Neural cell (in vitro differentiated cells): ENCODE data around the gene ARFGEF3. TPM values are rescaled to one million over a fixed set of nuclear protein-coding genes. Genes with fewer than 3 reads are reported as not detected.

Experiments
- H2AFZ ChIP-seq: fragments of 200-600, 300-800 bp; sonication (generic), shearing (Covaris generic); 2 replicates; pipeline ENCODE4 v1.6.0; 2014; ENCODE audit warnings: low read depth, mild to moderate bottlenecking, antibody characterized with exemption, low read length, moderate library complexity
- H3F3A ChIP-seq: fragments of 200-600 bp; shearing (Covaris generic); 2 replicates; pipeline ENCODE4 v1.6.1; 2016; ENCODE audit warnings: mild to moderate bottlenecking, moderate library complexity, mixed read lengths, antibody characterized with exemption, low read length; ENCODE audit not compliant: insufficient read depth, poor library complexity, severe bottlenecking
- H3K27ac ChIP-seq: fragments of 200-600, 300-800 bp; sonication (generic), shearing (Covaris generic); 2 replicates; pipeline ENCODE4 v1.5.1; 2014; ENCODE audit warnings: mild to moderate bottlenecking, low read length, moderate library complexity
- H3K27me3 ChIP-seq: fragments of 300-800, 200-600 bp; sonication (generic), shearing (Covaris generic); 2 replicates; pipeline ENCODE4 v1.6.0; 2014; ENCODE audit warnings: mild to moderate bottlenecking, low read depth, low read length, moderate library complexity; ENCODE audit not compliant: insufficient read depth
- H3K36me3 ChIP-seq: fragments of 300-800, 200-600 bp; sonication (generic), shearing (Covaris generic); 2 replicates; pipeline ENCODE4 v1.5.1; 2014; ENCODE audit warnings: mild to moderate bottlenecking, antibody characterized with exemption, low read length, moderate library complexity; ENCODE audit not compliant: insufficient read depth
- H3K4me2 ChIP-seq: fragments of 300-800, 200-600 bp; sonication (generic), shearing (Covaris generic); 2 replicates; pipeline ENCODE4 v1.6.0; 2014; ENCODE audit warnings: mild to moderate bottlenecking, low read length
- H3K4me3 ChIP-seq: fragments of 300-800, 200-600 bp; sonication (generic), shearing (Covaris generic); 2 replicates; pipeline ENCODE4 v1.5.1; 2014; ENCODE audit warnings: mild to moderate bottlenecking, low read length, moderate library complexity
- H3K79me2 ChIP-seq: fragments of 200-600 bp; shearing (Covaris generic); replicated peaks from 2 replicates; pipeline ENCODE4 v1.6.0; 2014; ENCODE audit warnings: mild to moderate bottlenecking, low read length, moderate library complexity; ENCODE audit not compliant: insufficient read depth
- H3K9ac ChIP-seq: fragments of 300-800, 200-600 bp; sonication (generic), shearing (Covaris generic); 2 replicates; pipeline ENCODE4 v1.6.1; 2016; ENCODE audit warnings: mild to moderate bottlenecking, low read length, mixed read lengths
- H3K9me2 ChIP-seq: fragments of 200-600 bp; shearing (Covaris generic); 2 replicates; pipeline ENCODE4 v1.6.1; 2016; ENCODE audit warnings: mild to moderate bottlenecking, low read length, mixed read lengths; ENCODE audit not compliant: insufficient read depth
- H3K9me3 ChIP-seq: fragments of 200-600, 300-800 bp; sonication (generic), shearing (Covaris generic); 2 replicates; pipeline ENCODE4 v1.6.1; 2016; ENCODE audit warnings: mild to moderate bottlenecking, mixed run types, low read length, moderate library complexity, mixed read lengths
- H4K20me1 ChIP-seq: fragments of 200-600 bp; shearing (Covaris generic); 2 replicates; pipeline ENCODE4 v1.6.1; 2016; ENCODE audit warnings: mild to moderate bottlenecking, mixed run types; ENCODE audit not compliant: insufficient read depth
- CTCF ChIP-seq: fragments of 450-650 bp; IDR thresholded peaks from 2 replicates; pipeline ENCODE4 v1.5.1; 2014; ENCODE audit warnings: antibody characterized with exemption, mild to moderate bottlenecking, moderate library complexity; ENCODE audit not compliant: poor library complexity, severe bottlenecking
- EP300 ChIP-seq: fragments of 450-650 bp; conservative IDR thresholded peaks from 2 replicates; pipeline ENCODE4 v1.6.1; 2014; ENCODE audit warnings: antibody characterized with exemption, mild to moderate bottlenecking, moderate library complexity; ENCODE audit not compliant: poor library complexity, severe bottlenecking
- EZH2 ChIP-seq: fragments of 200-600, 300-800 bp; shearing (Covaris generic), sonication (generic); IDR thresholded peaks from 2 replicates; pipeline ENCODE4 v1.6.1; 2014; ENCODE audit warnings: antibody characterized with exemption, low read length, borderline replicate concordance, mild to moderate bottlenecking; ENCODE audit not compliant: insufficient read depth, poor library complexity, severe bottlenecking
- MXI1 ChIP-seq: fragments of 450-650 bp; conservative IDR thresholded peaks from 2 replicates; pipeline ENCODE4 v1.6.1; 2014; ENCODE audit warnings: antibody characterized with exemption, mild to moderate bottlenecking; ENCODE audit not compliant: poor library complexity, severe bottlenecking
- POLR2AphosphoS5 ChIP-seq: IDR thresholded peaks from 2 replicates; pipeline ENCODE4 v1.6.1; 2012
- RAD21 ChIP-seq: fragments of 450-650 bp; conservative IDR thresholded peaks from 2 replicates; pipeline ENCODE4 v1.6.1; 2014; ENCODE audit warnings: antibody characterized with exemption, mild to moderate bottlenecking, moderate library complexity
- REST ChIP-seq: IDR thresholded peaks from 2 replicates; pipeline ENCODE4 v1.6.1; 2012; ENCODE audit warnings: borderline replicate concordance
- SMC3 ChIP-seq: fragments of 450-650 bp; conservative IDR thresholded peaks from 2 replicates; pipeline ENCODE4 v1.6.1; 2014; ENCODE audit warnings: antibody characterized with exemption, mild to moderate bottlenecking, moderate library complexity; ENCODE audit not compliant: poor library complexity
- TAF1 ChIP-seq: IDR thresholded peaks from 2 replicates; pipeline ENCODE4 v1.6.1; 2012; ENCODE audit warnings: low read depth
- polyA plus RNA-seq: library from polyadenylated mRNA; depleted of rRNA; stranded (reverse); fragments of >200 nt; gene quantifications from 2 replicates; pipeline ENCODE4 v1.2.3, GENCODE V29; 2014

The ARFGEF3 gene
- polyA plus RNA-seq, 1 donor from 2014 or later: 4.6 TPM

- no peaks in the 10 kb centered on the region for H3K9me2 ChIP-seq
- H3K4me2 ChIP-seq: no peak overlapping the region
- no peak for TF ChIP-seq EZH2
- no peak for TF ChIP-seq CTCF
- TF ChIP-seq REST: no peak
- no peak for TF ChIP-seq POLR2AphosphoS5
- TF ChIP-seq EP300: no peak
- TF ChIP-seq TAF1: no peak
- no peak for TF ChIP-seq SMC3
- no peak for TF ChIP-seq RAD21
- no peak for TF ChIP-seq MXI1
- H3K36me3 ChIP-seq: no peaks in the 10 kb centered on the region
- H3K9ac ChIP-seq: no peak overlapping the region
- H3K9me3 ChIP-seq: no peaks in the 10 kb centered on the region
- no peaks in the 10 kb centered on the region for H4K20me1 ChIP-seq
- H3K4me3 ChIP-seq: no peak overlapping the region
- H3K79me2 ChIP-seq: no peaks in the 10 kb centered on the region
- no peaks in the 10 kb centered on the region for H3K27me3 ChIP-seq
- H3K27ac ChIP-seq: no peak overlapping the region
- no peak overlapping the region for H2AFZ ChIP-seq
- no peaks in the 10 kb centered on the region for H3F3A ChIP-seq
Observed at GRCh38 chr6:138271451-138271850, 109.7 kb downstream of the ARFGEF3 start.

GRCh38 chr6:138272533-138273315 lies 111.0 kb downstream of the ARFGEF3 start:
- Histone ChIP-seq H4K20me1 (no peaks in the 10 kb centered on the region), H3K9me2 (no peaks in the 10 kb centered on the region), H3K27ac (no peak overlapping the region), H3K4me3 (no peak overlapping the region), H3K27me3 (no peaks in the 10 kb centered on the region), H3K36me3 (no peaks in the 10 kb centered on the region), H3K9ac (no peak overlapping the region), H2AFZ (no peak overlapping the region), H3K9me3 (no peaks in the 10 kb centered on the region), H3K79me2 (no peaks in the 10 kb centered on the region), H3F3A (no peaks in the 10 kb centered on the region), H3K4me2 (no peak overlapping the region)
- no peak for TF ChIP-seq RAD21
- TF ChIP-seq POLR2AphosphoS5: no peak
- TF ChIP-seq REST: no peak
- no peak for TF ChIP-seq TAF1
- TF ChIP-seq EZH2: no peak
- TF ChIP-seq MXI1: no peak
- no peak for TF ChIP-seq SMC3
- no peak for TF ChIP-seq EP300
- no peak for TF ChIP-seq CTCF
